Tibial nerve (tissue), 3 donors: ENCODE data around the gene COA4.

Experiments used
- POLR2A ChIP-seq, 2 donors: fragments of 450-650 bp; IDR thresholded peaks; one replicate each; pipeline ENCODE4 v1.6.1; 2017; ENCODE audit warnings: antibody characterized with exemption in 2 of 2, mild to moderate bottlenecking in 2 of 2, moderate library complexity in 2 of 2
- TF ChIP-seq, protein P1 (sequence below), 5 experiments: fragments of 200-600 bp in 3 of 5; fragments of 450-650 bp in 2 of 5; sonication (generic) in 3 of 5; IDR thresholded peaks; one replicate each; pipeline ENCODE4 v1.5.1; 2016 to 2019; ENCODE audit warnings: antibody characterized with exemption in 5 of 5, mild to moderate bottlenecking in 3 of 5, moderate library complexity in 2 of 5

- TF ChIP-seq, protein P1, sequence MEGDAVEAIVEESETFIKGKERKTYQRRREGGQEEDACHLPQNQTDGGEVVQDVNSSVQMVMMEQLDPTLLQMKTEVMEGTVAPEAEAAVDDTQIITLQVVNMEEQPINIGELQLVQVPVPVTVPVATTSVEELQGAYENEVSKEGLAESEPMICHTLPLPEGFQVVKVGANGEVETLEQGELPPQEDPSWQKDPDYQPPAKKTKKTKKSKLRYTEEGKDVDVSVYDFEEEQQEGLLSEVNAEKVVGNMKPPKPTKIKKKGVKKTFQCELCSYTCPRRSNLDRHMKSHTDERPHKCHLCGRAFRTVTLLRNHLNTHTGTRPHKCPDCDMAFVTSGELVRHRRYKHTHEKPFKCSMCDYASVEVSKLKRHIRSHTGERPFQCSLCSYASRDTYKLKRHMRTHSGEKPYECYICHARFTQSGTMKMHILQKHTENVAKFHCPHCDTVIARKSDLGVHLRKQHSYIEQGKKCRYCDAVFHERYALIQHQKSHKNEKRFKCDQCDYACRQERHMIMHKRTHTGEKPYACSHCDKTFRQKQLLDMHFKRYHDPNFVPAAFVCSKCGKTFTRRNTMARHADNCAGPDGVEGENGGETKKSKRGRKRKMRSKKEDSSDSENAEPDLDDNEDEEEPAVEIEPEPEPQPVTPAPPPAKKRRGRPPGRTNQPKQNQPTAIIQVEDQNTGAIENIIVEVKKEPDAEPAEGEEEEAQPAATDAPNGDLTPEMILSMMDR (IDR thresholded peaks at IDR 0.05) = no peak
- TF ChIP-seq POLR2A (IDR thresholded peaks at IDR 0.05) = no peak
Measured at GRCh38 chr11:73883856-73884255, 7.2 kb upstream of the COA4 start.
